GM18909 (cell line): ENCODE data around the gene SUFU.

Experiments used
- ATAC-seq: cut with Tn5 transposase; IDR thresholded peaks from one replicate; pipeline ENCODE4 v1.9.1; 2021; ENCODE audit warnings: mild to moderate bottlenecking; ENCODE audit not compliant: unreplicated experiment, poor library complexity

Gene SUFU

DNA sequence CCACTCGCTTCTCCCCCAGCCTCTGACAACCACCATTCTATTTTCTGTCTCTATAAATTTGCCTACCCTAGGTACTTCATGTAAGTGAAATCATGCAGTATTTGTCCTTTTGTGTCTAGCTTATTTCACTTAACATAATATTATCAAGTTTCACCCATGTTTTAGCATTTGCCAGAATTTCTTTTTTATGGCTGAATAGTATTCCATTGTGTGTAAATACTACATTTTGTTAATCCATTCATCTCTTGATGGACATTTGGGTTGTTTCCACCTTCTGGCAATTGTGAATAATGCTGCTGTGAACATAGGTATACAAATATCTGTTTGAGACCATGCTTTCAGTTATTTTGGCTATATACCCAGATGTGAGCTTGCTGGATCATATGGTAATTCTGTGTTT, 83.1 kb downstream of the SUFU start:
- no peak for ATAC-seq

DNA sequence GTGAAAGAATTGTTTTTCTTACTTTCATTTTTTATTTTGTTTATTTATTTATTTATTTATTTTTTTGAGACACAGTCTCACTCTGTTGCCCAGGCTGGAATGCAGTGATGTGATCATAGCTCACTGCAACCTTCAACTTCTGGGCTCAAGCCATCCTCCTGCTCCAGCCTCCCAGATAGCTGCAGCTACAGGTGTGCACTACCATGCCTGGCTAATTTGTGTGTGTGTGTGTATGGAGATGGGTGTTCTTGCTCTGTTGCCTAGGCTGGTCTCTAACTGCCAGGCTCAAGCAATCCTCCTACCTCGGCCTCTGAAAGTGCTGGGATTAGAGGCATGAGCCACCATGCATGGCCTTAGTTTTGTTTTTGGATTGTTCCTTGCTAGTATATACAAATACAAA, 85.1 kb downstream of the SUFU start:
- ATAC-seq: no peak

GRCh38 chr10:102593074-102593803, 89.5 kb downstream of the SUFU start:
- no peak for ATAC-seq

DNA sequence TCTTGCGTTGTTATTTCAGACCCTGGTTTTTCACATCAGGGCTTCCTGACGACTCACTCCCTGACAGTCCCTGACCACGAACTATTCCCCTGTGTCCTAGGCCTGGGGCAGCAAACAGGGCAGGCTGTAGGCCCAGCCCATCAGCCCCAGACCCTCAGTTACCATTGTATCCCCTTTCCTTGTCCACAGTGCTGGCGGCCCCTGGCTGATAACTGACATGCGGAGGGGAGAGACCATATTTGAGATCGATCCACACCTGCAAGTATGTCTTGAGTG, 90.0 kb downstream of the SUFU start:
- no peak for ATAC-seq

- no peak for ATAC-seq
Observed at GRCh38 chr10:102595293-102595692, 91.5 kb downstream of the SUFU start.

GRCh38 chr10:102595897-102596296, 92.1 kb downstream of the SUFU start:
- ATAC-seq: no peak

DNA sequence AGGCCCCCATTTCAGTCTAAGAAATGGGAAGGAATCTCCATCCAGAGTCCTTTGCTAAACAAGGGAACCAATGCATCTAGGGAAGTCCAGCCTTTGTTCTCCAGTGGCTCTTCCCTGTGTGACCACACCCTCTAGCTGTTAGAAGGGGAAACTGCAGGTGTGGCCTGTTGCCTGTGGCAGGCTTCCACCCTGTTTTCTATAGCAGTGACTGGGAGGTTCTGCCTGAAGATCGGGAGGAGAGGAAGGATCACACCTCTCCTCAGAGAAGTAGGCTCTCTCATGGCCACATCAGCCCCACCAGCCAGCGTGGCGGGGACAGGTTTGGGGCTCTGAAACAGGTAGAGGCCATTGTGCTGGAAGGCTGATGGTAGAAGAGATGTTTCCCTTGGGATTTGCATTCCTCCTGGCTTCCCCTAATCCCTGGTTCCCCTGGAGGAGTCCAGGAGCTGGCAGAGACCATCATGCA, 92.8 kb downstream of the SUFU start:
- no peak for ATAC-seq

DNA sequence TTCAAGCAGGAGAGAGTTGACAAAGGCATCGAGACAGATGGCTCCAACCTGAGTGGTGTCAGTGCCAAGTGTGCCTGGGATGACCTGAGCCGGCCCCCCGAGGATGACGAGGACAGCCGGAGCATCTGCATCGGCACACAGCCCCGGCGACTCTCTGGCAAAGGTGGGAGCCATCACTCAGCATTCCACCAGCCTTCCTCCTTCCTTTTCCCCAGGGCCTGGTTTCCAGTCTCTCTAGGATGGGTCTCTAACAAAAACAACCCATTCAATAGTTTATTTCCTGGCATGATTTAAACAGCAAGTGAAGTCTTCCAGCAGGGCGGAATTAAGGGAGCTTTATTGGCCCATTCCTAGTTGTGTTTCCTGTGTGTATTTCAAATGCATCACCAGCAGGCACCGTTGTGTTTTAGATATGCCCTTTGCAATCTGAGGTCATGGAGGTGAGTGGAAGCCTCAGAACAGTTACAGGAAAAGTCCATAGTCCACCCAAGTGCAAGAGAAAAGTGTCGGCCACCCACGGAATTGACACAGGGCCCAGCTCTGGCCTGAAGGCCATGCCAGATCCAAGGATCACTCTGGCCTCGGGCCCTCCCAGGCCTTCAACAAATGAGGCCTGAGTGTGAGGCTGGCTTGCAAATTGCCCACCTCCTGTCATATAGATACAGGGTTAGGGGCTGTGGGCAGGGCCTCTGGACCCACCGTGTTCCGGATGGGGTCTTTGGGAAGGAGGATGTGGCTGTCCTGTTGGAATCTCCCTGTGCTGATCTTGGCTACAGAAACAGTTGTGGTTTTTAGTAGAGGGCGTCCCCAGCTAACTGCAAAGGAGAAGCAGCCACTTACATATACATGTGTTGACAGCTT, 93.6 kb downstream of the SUFU start:
- ATAC-seq: no peak

GRCh38 chr10:102598243-102598642, 94.5 kb downstream of the SUFU start:
- no peak for ATAC-seq

DNA sequence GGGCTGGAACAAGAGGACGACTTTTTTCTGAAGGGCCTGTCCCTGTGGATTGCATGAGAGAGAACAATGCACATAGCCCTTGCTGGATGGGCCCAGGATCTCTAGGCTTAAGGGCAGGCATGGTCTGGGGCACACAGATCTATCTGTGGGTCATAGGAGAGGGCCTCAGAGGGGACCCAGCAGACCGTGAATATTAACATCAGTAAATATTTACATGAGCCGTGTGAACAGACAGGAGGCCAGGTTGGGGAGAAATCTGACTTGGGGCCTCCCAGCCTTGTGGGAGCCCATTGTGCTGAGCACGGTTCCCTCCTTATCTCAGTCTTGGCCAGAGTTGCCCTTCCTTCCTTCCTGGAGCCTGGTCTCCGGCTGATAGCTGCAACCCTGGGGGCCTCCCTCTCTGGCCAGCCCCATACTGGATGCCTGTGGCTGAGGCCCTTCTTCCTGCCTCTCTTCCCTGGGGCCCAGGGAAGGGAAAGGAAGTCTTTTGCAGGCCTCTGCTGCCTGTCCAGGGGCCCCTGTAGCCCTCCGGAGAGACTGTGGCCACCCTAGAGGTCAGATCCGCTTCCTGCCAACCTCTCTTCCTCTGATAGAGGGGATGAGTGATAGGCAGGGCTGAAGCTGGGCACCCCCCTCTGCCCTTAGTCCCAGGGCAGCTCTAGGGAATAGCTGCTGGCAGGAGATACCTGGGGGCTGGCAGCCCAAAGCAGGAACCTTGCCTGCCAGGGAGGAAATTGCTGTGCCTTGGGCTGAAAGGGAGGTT, 96.0 kb downstream of the SUFU start:
- no peak for ATAC-seq

DNA sequence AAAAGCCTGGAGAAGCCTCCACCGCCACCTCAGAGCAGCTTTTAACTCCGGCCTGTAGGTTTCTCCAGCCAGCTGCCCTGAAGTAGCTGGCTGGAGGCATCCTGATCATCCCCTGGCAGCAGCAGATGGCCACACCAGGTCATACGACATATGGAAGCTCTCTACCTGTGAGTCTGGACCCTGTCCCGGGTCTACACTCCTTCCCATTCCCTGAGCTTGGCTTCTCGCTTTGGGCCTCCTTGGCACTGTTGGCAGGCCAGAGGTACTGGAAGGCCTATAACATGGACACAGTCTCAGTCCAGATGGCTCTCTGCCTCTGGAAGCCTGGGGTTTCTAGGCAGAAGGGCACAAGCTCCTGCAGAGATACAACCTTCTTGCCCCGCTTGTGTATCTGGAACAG, 97.0 kb downstream of the SUFU start:
- ATAC-seq: no peak

DNA sequence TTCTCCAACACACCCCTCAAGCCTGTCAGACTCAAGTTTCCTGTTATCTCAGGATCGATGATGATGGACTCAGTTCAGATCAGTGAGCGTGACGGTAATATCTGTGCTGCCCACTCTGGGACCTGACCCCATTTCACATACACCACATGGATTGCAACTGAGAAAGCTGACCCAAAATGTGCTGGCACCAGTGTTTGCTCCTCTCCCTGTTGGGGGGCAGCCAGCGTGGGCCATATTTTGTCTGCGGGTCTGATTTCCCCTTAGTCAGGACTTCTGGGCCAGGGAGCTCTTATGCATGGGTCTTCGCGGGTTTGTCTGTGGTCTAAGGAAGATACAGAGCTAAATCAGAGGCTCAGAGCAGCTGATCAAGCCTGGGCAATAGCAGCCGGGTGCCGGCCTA, 97.9 kb downstream of the SUFU start:
- no peak for ATAC-seq

- no peak for ATAC-seq
Observed at GRCh38 chr10:102602272-102603045, 98.7 kb downstream of the SUFU start.

DNA sequence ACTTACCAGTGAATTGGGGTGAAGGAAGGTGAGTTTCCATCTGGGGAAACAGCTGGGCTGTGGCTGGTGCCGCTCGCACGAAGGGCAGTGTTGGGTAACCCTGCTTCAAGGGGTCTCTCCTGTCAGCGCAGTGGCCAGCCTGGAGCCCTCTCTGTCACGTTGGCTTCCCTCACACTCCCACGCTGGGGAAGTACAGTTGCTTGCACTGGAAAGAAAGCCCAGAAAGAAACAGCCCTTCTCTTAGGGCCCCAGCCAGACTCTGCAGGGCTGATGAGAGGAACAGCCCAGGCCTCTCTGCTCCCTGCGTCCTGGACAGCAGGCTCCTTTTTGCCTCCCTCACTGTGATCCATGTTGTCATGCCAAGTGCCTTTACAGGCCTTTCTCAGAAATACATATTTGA, 100.2 kb downstream of the SUFU start:
- no peak for ATAC-seq

GRCh38 chr10:102604439-102604841, 100.7 kb downstream of the SUFU start:
- no peak for ATAC-seq

GRCh38 chr10:102605712-102606111, 101.9 kb downstream of the SUFU start:
- no peak for ATAC-seq

DNA sequence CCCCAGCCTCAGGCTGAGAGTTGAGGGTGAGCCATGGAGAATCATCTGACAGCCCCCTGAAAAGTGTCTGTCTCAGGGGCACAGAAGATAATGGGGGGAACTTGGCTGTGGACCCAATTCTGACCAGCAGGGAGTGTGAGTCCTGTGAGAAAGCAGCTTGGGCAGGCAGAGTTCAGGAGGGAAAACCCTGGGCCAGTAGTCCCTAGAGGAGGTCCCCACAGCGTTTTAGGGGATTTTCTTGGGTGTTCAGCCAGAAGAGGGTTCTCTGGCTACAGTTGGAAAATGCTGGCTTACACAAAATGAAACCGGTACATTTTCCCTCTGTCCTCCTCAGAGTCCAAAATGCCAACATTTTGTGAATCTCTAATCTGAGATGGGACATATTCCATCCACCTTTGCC, 104.7 kb downstream of the SUFU start:
- ATAC-seq: no peak

DNA sequence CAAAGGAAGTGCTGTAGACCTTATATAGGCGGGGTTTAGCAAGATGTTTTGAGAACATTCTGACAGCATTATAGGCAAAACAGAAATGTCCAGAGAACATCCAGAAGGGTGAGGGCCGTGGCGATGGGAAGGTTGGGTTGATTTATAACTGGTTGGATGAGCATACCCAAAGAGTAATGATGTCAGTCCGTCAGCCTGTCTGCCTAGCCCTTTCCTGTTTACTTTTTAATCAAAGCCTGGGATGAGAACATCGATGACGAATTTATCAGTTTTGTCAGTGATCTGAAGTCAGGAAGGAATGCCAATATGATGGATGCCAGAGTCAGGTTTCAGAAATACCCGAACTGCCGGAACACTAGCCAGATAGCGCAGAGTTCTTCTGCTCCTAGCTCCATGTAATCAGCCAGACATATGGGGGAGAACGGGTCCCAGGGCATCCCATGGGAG, 106.7 kb downstream of the SUFU start:
- no peak for ATAC-seq

DNA sequence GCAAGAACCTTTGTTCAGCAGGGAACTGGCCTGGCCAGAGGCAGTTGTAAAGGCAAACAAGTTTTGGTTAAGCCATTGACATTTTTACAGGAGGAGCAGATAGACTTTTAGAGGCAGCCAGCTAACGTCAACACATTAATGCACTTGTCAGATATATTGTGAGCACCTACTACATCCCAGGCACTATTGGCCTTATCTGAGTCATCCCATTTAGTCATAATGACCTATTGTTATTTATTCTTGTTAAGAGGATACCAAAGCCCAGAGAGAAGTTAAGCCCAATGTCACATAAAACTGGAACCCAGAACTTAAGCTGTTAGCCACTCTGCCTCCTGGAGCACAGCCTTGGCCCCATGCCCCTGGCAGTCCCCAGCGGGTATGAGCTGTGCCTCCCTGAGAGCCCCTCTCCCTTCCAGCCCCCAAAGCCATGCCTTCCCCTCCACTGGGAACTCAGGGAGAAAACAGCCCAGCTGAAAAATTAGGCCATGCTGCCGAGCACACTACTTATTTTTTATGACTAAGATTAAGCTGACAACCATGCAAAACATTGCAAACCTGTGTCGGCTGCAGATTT, 107.8 kb downstream of the SUFU start:
- ATAC-seq: no peak

DNA sequence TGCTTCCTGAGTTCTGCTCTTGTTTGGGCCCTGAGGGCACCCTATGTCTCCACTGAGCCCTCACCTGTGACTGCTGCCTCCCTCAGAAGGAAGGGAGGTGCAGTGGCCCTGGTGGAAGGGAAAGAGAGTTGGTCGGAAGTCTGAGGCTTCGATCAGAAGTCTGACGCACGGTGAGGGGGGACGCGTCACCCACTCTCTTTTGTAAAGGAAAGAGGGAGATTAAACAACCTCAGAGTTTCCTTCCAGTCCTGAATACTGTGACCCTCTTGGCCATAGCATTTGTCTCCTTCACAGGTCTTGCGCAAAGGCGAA, 109.1 kb downstream of the SUFU start:
- no peak for ATAC-seq
